ENCODE measurements around the gene LEKR1. TPM values are rescaled to one million over a fixed set of nuclear protein-coding genes. Genes with fewer than 3 reads are reported as not detected.

LEKR1 gene
- total RNA-seq, 1 donor from 2014 or later: 0.52 TPM

GRCh38 chr3:157078131-157078810 lies 252.1 kb downstream of the LEKR1 start:
- Mint-ChIP-seq H3K27ac (no peak overlapping the region), H3K27me3 (ENCODE audit: low read depth) (no peaks in the 10 kb centered on the region), H3K4me3 (ENCODE audit: low read depth) (no peak overlapping the region), H3K9me3 (no peaks in the 10 kb centered on the region), H3K4me1 (ENCODE audit: low read depth) (peaks cover 47% of the 10 kb centered on the region), H3K36me3 (ENCODE audit: low read depth) (no peaks in the 10 kb centered on the region)
- intact Hi-C loops (cut with micrococcal nuclease): no loop called here
- DNase-seq (ENCODE audit: low spot score): no peak

GRCh38 chr3:157078811-157079185 lies 252.6 kb downstream of the LEKR1 start:
- DNase-seq (ENCODE audit: low spot score): no peak
- H3K9me3 Mint-ChIP-seq: no peaks in the 10 kb centered on the region
- no peaks in the 10 kb centered on the region for H3K36me3 Mint-ChIP-seq (ENCODE audit: low read depth)
- H3K27me3 Mint-ChIP-seq (ENCODE audit: low read depth): no peaks in the 10 kb centered on the region
- no peak overlapping the region for H3K27ac Mint-ChIP-seq
- intact Hi-C loops (cut with micrococcal nuclease): no loop called here
- no peak overlapping the region for H3K4me3 Mint-ChIP-seq (ENCODE audit: low read depth)
- H3K4me1 Mint-ChIP-seq (ENCODE audit: low read depth): peaks cover 47% of the 10 kb centered on the region

DNA sequence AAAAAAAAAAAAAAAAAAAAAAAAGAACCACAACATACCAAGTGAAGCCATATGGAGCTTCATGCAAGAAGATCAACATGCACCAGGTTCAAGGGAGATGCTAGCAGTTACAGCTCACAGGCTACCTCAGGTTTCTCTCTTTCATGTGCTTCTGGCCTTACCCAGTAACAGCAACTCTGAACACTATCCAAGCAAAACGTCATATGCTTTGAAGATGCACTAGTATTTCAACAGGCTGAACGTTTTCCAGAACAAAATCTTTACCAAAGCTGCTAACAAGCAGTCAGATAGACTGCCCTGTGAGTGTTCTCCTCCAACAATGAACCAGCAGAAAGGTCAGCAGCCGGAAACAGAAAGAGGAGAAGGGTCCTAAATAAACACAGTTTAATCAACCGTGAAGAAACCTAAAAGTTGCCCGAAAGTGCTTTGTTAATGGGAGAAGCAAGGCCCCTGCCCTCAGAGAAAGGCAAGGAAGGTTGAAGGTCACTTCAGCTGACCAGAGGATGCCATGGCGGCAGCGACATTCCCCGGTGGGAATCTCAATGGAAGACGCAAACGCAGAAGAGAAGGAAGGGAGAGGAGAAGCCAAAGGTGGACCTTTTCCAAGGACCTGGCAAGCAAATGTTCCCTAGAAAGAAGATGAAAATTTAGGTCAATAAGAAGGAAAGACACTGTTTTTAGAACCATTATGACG lies 253.7 kb downstream of the LEKR1 start:
- Mint-ChIP-seq H3K9me3 (no peaks in the 10 kb centered on the region), H3K4me3 (ENCODE audit: low read depth) (no peak overlapping the region), H3K27ac (no peak overlapping the region), H3K27me3 (ENCODE audit: low read depth) (no peaks in the 10 kb centered on the region), H3K36me3 (ENCODE audit: low read depth) (no peaks in the 10 kb centered on the region), H3K4me1 (ENCODE audit: low read depth) (peaks cover 47% of the 10 kb centered on the region)
- no peak for DNase-seq (ENCODE audit: low spot score)
- intact Hi-C loops (cut with micrococcal nuclease): loop anchor here (2.0 to 5.0 kb wide), 2 partner anchors 525 to 928 kb away; partner anchors contain the start of gene SSR3

DNA sequence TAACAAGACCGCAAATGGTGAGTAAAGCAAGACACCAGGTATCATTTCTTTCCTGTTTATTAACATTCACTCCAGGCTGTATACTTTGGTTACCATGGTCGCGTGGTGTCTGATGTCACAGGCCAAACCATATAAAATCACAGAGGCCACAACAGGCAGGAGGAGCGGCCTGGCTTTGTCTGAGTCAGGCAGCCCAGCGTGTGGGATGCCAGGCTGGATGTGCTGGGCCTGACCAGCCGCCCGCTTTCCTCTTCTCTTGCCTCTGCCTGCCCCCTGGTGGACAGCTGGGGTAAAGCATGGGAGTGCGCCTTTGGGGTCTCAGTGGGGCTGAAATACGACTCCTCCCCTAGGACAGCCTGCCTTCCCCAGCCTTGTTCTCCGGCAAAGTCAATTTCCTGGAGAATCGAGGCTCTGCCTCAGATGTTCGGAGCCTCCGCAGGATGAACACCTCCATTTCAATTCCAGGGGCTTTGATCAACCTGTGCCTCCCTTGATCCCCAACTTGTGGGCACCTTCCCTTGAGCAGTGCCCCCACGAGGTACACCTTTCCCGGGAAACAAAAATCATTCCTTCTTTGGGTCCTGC lies 255.6 kb downstream of the LEKR1 start:
- Mint-ChIP-seq H3K4me3 (ENCODE audit: low read depth) (no peak overlapping the region), H3K27ac (peak overlapping the region; percentile 47), H3K36me3 (ENCODE audit: low read depth) (no peaks in the 10 kb centered on the region), H3K4me1 (ENCODE audit: low read depth) (peaks cover 47% of the 10 kb centered on the region), H3K9me3 (no peaks in the 10 kb centered on the region), H3K27me3 (ENCODE audit: low read depth) (no peaks in the 10 kb centered on the region)
- intact Hi-C loops (cut with micrococcal nuclease): loop anchor here (1.0 to 5.0 kb wide), 3 partner anchors 407 to 929 kb away; partner anchors contain the start of genes SSR3 and TIPARP
- DNase-seq (ENCODE audit: low spot score): peak; percentile 73

- no peak for DNase-seq (ENCODE audit: low spot score)
- Mint-ChIP-seq H3K36me3 (ENCODE audit: low read depth) (no peaks in the 10 kb centered on the region), H3K4me3 (ENCODE audit: low read depth) (no peak overlapping the region), H3K27me3 (ENCODE audit: low read depth) (no peaks in the 10 kb centered on the region), H3K4me1 (ENCODE audit: low read depth) (peaks cover 51% of the 10 kb centered on the region), H3K9me3 (no peaks in the 10 kb centered on the region), H3K27ac (no peak overlapping the region)
- intact Hi-C loops (cut with micrococcal nuclease): loop anchor here (1.0 to 5.0 kb wide), 2 partner anchors 408 to 930 kb away; partner anchors contain the start of gene TIPARP
Measured at GRCh38 chr3:157082305-157082982, 256.3 kb downstream of the LEKR1 start.

- DNase-seq (ENCODE audit: low spot score): no peak
- Mint-ChIP-seq H3K4me1 (ENCODE audit: low read depth) (peaks cover 55% of the 10 kb centered on the region), H3K9me3 (no peaks in the 10 kb centered on the region), H3K4me3 (ENCODE audit: low read depth) (no peak overlapping the region), H3K27me3 (ENCODE audit: low read depth) (no peaks in the 10 kb centered on the region), H3K36me3 (ENCODE audit: low read depth) (no peaks in the 10 kb centered on the region), H3K27ac (no peak overlapping the region)
- intact Hi-C loops (cut with micrococcal nuclease): loop anchor here (5.0 kb wide), 1 partner anchor 932 kb away; no protein-coding TSS in a partner anchor
Measured at GRCh38 chr3:157083824-157084223, 257.7 kb downstream of the LEKR1 start.

DNA sequence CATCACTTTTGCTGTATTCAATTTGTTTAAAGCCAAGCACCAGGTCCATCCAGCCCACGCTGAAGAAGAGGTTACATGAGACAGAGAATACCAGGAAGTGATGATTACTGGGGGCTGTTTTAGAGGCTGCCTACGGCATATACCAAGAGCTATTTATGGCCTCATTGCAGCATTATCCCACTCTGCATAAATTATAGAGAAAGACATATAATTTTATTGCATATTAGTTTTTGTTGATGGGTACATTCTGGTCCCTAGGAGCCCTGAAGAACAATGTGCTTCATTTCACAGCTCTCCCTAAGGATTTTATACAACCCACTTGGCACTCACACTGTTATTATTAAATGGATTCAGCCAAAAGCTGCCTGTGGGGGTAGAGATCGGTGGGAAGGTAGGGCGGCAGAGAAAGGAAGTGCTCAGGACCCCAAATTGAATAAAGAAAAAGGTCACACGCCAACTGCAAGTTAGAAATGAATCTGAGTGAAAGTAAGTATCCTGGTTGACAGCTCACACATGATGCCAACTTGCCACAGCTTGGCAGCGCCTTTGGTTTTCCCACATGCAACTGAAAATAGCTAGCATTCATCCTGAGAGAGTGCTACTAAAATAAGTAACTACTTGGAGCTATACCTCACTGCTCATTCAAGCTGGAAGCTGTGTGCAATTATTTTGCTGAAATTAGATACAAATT lies 260.1 kb downstream of the LEKR1 start:
- no peaks in the 10 kb centered on the region for H3K36me3 Mint-ChIP-seq (ENCODE audit: low read depth)
- no peak overlapping the region for H3K4me3 Mint-ChIP-seq (ENCODE audit: low read depth)
- intact Hi-C loops (cut with micrococcal nuclease): no loop called here
- no peaks in the 10 kb centered on the region for H3K9me3 Mint-ChIP-seq
- no peaks in the 10 kb centered on the region for H3K27me3 Mint-ChIP-seq (ENCODE audit: low read depth)
- DNase-seq (ENCODE audit: low spot score): no peak
- peak overlapping the region; percentile 18 for H3K27ac Mint-ChIP-seq
- peaks cover 72% of the 10 kb centered on the region for H3K4me1 Mint-ChIP-seq (ENCODE audit: low read depth)

- no peaks in the 10 kb centered on the region for H3K36me3 Mint-ChIP-seq (ENCODE audit: low read depth)
- intact Hi-C loops (cut with micrococcal nuclease): no loop called here
- H3K27me3 Mint-ChIP-seq (ENCODE audit: low read depth): no peaks in the 10 kb centered on the region
- H3K4me3 Mint-ChIP-seq (ENCODE audit: low read depth): no peak overlapping the region
- H3K4me1 Mint-ChIP-seq (ENCODE audit: low read depth): peaks cover 70% of the 10 kb centered on the region
- H3K9me3 Mint-ChIP-seq: no peaks in the 10 kb centered on the region
- no peak overlapping the region for H3K27ac Mint-ChIP-seq
- no peak for DNase-seq (ENCODE audit: low spot score)
Measured at GRCh38 chr3:157086775-157087174, 260.6 kb downstream of the LEKR1 start.

DNA sequence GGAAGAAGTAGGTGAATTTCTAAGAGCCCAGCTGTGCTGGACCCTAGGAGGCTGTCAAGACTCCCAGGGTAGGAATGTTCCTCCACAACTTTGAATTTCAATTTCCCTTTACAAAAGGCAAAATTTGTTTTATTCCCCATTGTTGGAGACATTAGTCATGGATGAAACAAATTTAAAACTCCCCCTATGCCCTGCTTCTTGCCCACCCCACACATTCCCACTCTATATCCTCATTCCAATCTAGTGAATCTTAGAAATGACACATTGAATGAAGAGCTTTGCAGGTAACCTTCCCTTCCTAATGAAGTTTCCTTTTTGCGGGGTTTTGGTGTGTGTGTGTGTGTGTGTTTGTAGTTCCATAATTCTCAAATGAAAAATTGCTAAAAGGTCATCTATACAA lies 261.2 kb downstream of the LEKR1 start:
- DNase-seq (ENCODE audit: low spot score): no peak
- no peaks in the 10 kb centered on the region for H3K9me3 Mint-ChIP-seq
- H3K27ac Mint-ChIP-seq: no peak overlapping the region
- H3K4me1 Mint-ChIP-seq (ENCODE audit: low read depth): peaks cover 70% of the 10 kb centered on the region
- intact Hi-C loops (cut with micrococcal nuclease): no loop called here
- no peaks in the 10 kb centered on the region for H3K27me3 Mint-ChIP-seq (ENCODE audit: low read depth)
- H3K36me3 Mint-ChIP-seq (ENCODE audit: low read depth): no peaks in the 10 kb centered on the region
- H3K4me3 Mint-ChIP-seq (ENCODE audit: low read depth): no peak overlapping the region

DNA sequence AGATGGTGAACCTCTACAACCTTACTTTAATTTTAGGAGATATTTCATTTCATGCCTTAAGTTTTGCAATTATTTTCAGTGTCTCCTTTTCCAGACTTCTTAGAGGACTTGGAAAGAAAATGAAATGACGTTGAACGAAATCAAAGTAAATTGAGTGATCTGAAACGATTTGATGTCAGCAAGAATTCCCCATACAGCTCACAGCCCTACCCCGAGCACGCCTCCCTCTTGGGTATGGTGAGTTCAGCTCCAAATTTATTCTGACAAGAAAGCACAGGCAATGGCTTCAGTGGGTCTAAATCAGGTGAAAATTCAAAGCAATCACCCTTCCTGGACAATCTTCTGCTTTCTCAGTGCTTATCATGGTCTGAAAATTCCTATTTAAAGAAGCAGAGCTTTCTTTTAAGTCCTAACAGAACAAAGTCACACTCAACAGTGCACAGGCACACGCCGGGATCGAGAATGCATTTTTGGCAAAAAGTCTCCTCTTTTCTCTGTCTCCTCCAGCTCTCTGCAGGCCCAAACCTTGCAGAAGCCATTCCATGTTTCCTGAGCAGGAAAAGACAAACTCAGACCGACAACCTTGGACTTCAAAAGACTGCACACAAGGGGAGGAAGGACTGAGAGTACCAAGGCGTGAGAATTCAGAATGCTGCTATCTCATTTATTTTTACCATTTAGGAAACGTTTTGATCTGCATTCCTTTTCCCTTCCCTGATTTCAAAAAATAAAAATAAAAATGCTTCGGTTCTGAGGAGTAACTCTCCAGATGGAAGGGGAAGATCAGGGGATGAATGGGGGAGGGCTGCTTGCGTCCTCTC lies 261.8 kb downstream of the LEKR1 start:
- intact Hi-C loops (cut with micrococcal nuclease): loop anchor here (1.0 to 2.0 kb wide), 7 partner anchors 40 to 605 kb away; partner anchors contain the start of genes CCNL1, SSR3 and TIPARP
- no peaks in the 10 kb centered on the region for H3K36me3 Mint-ChIP-seq (ENCODE audit: low read depth)
- peak overlapping the region; percentile 76 for H3K4me3 Mint-ChIP-seq (ENCODE audit: low read depth)
- no peaks in the 10 kb centered on the region for H3K9me3 Mint-ChIP-seq
- peaks cover 70% of the 10 kb centered on the region for H3K4me1 Mint-ChIP-seq (ENCODE audit: low read depth)
- H3K27ac Mint-ChIP-seq: peak overlapping the region; percentile 98
- H3K27me3 Mint-ChIP-seq (ENCODE audit: low read depth): no peaks in the 10 kb centered on the region
- no peak for DNase-seq (ENCODE audit: low spot score)

DNA sequence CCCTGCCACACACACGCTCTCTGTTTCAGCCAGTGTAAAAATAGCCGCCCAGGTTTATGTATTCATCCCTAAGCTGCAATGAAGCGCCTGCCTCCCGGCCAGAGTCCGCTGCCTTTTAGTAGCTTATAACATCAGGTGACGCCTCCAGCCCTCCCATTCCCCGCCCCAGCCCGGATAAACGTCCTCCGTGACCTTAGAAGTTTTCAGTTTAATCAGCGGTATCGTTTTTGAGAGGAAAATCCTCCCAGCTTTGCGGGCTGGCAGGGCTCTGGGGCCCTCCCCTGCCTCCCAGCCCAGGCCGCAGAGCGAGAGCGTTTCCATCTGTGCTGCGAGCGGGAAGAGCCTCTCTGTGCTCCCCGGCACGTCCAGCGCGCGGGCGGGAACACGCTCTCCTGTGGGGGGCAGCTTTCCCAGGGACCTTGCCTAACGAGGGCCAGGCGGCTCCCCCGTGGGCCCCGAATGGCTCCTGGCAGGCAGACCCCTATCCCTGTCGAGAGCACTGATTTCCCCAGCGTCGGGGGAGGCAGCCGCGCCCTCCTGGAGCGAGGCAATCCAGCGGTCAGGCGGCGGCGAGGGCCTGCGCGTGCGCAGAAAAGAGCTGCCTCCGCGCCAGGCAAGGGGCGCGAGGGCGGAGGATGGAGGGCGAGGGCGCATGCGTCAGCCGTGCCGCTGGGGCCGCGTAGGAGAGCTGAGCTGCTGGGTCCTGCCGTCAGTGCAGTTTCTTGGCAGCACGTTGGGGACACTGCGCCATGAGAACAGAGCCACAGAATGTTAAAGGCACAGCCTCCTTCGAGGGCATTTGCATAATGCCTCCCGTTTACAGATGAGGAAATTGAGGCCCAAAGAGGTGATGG lies 262.7 kb downstream of the LEKR1 start:
- intact Hi-C loops (cut with micrococcal nuclease): loop anchor here (1.0 to 2.0 kb wide), 11 partner anchors 9 to 1235 kb away; partner anchors contain the start of genes CCNL1, SLC33A1, SSR3 and TIPARP
- Mint-ChIP-seq H3K9me3 (no peaks in the 10 kb centered on the region), H3K4me3 (ENCODE audit: low read depth) (peak overlapping the region; percentile 76), H3K27ac (peak overlapping the region; percentile 98), H3K4me1 (ENCODE audit: low read depth) (peaks cover 74% of the 10 kb centered on the region), H3K36me3 (ENCODE audit: low read depth) (no peaks in the 10 kb centered on the region), H3K27me3 (ENCODE audit: low read depth) (no peaks in the 10 kb centered on the region)
- DNase-seq (ENCODE audit: low spot score): peak; percentile 93

All from activated T-helper 2 cell treated with anti-CD3 and anti-CD28 coated beads, Interferon-gamma antibody, Interleukin-2, Interleukin-4, amounts not matched to agents 10 μg/mL and 5 μg/mL and 100 μg/mL, durations not matched to agents 14 hours and 24 hours and 36 hours (primary cell).